H9 (cell line): Measurements from ENCODE around the gene CHST5. TPM values are rescaled to one million over a fixed set of nuclear protein-coding genes. Genes with fewer than 3 reads are reported as not detected.

Experiments
- DNase-seq: peaks from one replicate; pipeline ENCODE4 v3.0.0-alpha.2; 2017
- H2AFZ ChIP-seq: one replicate; pipeline ENCODE4 v1.6.1; 2013; ENCODE audit warnings: mild to moderate bottlenecking, low read length, control low read depth, moderate library complexity
- H2AK5ac ChIP-seq: 2 replicates; pipeline ENCODE4 v1.6.1; 2013; ENCODE audit warnings: low read length, control low read depth, mixed read lengths; ENCODE audit not compliant: insufficient read length
- H2BK120ac ChIP-seq: one replicate; pipeline ENCODE4 v1.6.1; 2013; ENCODE audit warnings: low read depth, mild to moderate bottlenecking, low read length, control low read depth, inconsistent platforms; ENCODE audit not compliant: poor library complexity, severe bottlenecking
- H2BK12ac ChIP-seq: 2 replicates; pipeline ENCODE4 v1.6.1; 2013; ENCODE audit warnings: low read length, control low read depth, mixed read lengths, low read depth; ENCODE audit not compliant: insufficient read length
- H2BK15ac ChIP-seq: 2 replicates; pipeline ENCODE4 v1.6.1; 2013; ENCODE audit warnings: low read depth, low read length, control low read depth
- H2BK20ac ChIP-seq: one replicate; pipeline ENCODE4 v1.6.1; 2013; ENCODE audit warnings: low read depth, mild to moderate bottlenecking, low read length, control low read depth, inconsistent platforms; ENCODE audit not compliant: poor library complexity, severe bottlenecking
- H2BK5ac ChIP-seq: 2 replicates; pipeline ENCODE4 v1.6.1; 2013; ENCODE audit warnings: low read length, control low read depth, mixed read lengths; ENCODE audit not compliant: insufficient read length
- H3K14ac ChIP-seq: 2 replicates; pipeline ENCODE4 v1.6.1; 2013; ENCODE audit warnings: low read length, control low read depth; ENCODE audit not compliant: insufficient read depth
- H3K18ac ChIP-seq: 2 replicates; pipeline ENCODE4 v1.6.1; 2013; ENCODE audit warnings: low read depth, mild to moderate bottlenecking, mixed read lengths, low read length, control low read depth; ENCODE audit not compliant: insufficient read length
- H3K23ac ChIP-seq: 2 replicates; pipeline ENCODE4 v1.6.1; 2013; ENCODE audit warnings: low read length, control low read depth, mixed read lengths, low read depth; ENCODE audit not compliant: insufficient read length
- H3K23me2 ChIP-seq: 2 replicates; pipeline ENCODE4 v1.6.1; 2013; ENCODE audit warnings: low read depth, mild to moderate bottlenecking, mixed read lengths, low read length, control low read depth; ENCODE audit not compliant: insufficient read length, poor library complexity, severe bottlenecking
- H3K27ac ChIP-seq: 2 replicates; pipeline ENCODE4 v1.5.1; 2013; ENCODE audit warnings: low read length, control low read depth, mixed read lengths, low read depth; ENCODE audit not compliant: insufficient read length
- H3K27me3 ChIP-seq: 2 replicates; pipeline ENCODE4 v1.6.1; 2013; ENCODE audit warnings: low read length, control low read depth, inconsistent platforms; ENCODE audit not compliant: insufficient read depth
- H3K4ac ChIP-seq: 2 replicates; pipeline ENCODE4 v1.6.1; 2013; ENCODE audit warnings: low read depth, mild to moderate bottlenecking, control low read depth, inconsistent platforms, low read length, moderate library complexity
- H3K4me1 ChIP-seq: 2 replicates; pipeline ENCODE4 v1.6.1; 2013; ENCODE audit warnings: low read length, control low read depth, inconsistent platforms; ENCODE audit not compliant: insufficient read depth
- H3K4me2 ChIP-seq: 2 replicates; pipeline ENCODE4 v1.6.1; 2013; ENCODE audit warnings: low read length, control low read depth, mixed read lengths; ENCODE audit not compliant: insufficient read length, insufficient read depth
- H3K56ac ChIP-seq: 2 replicates; pipeline ENCODE4 v1.6.1; 2013; ENCODE audit warnings: low read depth, mild to moderate bottlenecking, mixed read lengths, low read length, control low read depth; ENCODE audit not compliant: insufficient read length
- H3K79me1 ChIP-seq: 2 replicates; pipeline ENCODE4 v1.6.1; 2013; ENCODE audit warnings: low read depth, mild to moderate bottlenecking, moderate library complexity, low read length, control low read depth, inconsistent platforms; ENCODE audit not compliant: insufficient read depth, poor library complexity, severe bottlenecking
- H3K79me2 ChIP-seq: 2 replicates; pipeline ENCODE4 v1.6.1; 2013; ENCODE audit warnings: low read length, control low read depth, inconsistent platforms; ENCODE audit not compliant: insufficient read depth
- H3K9ac ChIP-seq: 2 replicates; pipeline ENCODE4 v1.6.1; 2013; ENCODE audit warnings: low read length, control low read depth, mixed read lengths; ENCODE audit not compliant: insufficient read length; ENCODE audit errors: extremely low read depth
- H3K9me3 ChIP-seq: one replicate; pipeline ENCODE4 v1.6.1; 2013; ENCODE audit warnings: low read depth, low read length, inconsistent platforms; ENCODE audit not compliant: control insufficient read depth
- H3T11ph ChIP-seq: one replicate; pipeline ENCODE4 v1.6.1; 2013; ENCODE audit warnings: mild to moderate bottlenecking, low read length, control low read depth, inconsistent platforms
- H4K20me1 ChIP-seq: one replicate; pipeline ENCODE4 v1.6.1; 2013; ENCODE audit not compliant: control insufficient read depth, insufficient read length, insufficient read depth
- H4K5ac ChIP-seq: 2 replicates; pipeline ENCODE4 v1.6.1; 2013; ENCODE audit warnings: low read depth, mild to moderate bottlenecking, mixed read lengths, low read length, control low read depth; ENCODE audit not compliant: insufficient read length
- H4K8ac ChIP-seq: replicated peaks from 2 replicates; pipeline ENCODE4 v1.6.1; 2013; ENCODE audit warnings: low read length, control low read depth, mixed read lengths, low read depth; ENCODE audit not compliant: insufficient read length
- H4K91ac ChIP-seq: 2 replicates; pipeline ENCODE4 v1.6.1; 2013; ENCODE audit warnings: low read depth, mild to moderate bottlenecking, moderate library complexity, mixed read lengths, low read length, control low read depth; ENCODE audit not compliant: insufficient read length
- H3K27ac Mint-ChIP-seq, 3 experiments: 2 replicates in 2 of 3; 3 replicates in 1 of 3; pipeline ENCODE4 v1.8.0; 2020 to 2021; ENCODE audit warnings: mixed read lengths in 3 of 3, mild to moderate bottlenecking in 1 of 3, moderate library complexity in 1 of 3
- H3K27me3 Mint-ChIP-seq: 2 replicates; pipeline ENCODE4 v1.8.0; 2021; ENCODE audit warnings: low read depth, mild to moderate bottlenecking, moderate library complexity, mixed read lengths
- H3K36me3 Mint-ChIP-seq, 3 experiments: 2 replicates in 2 of 3; 3 replicates in 1 of 3; pipeline ENCODE4 v1.8.0; 2020 to 2021; ENCODE audit warnings: low read depth in 3 of 3, mixed read lengths in 3 of 3; ENCODE audit not compliant: insufficient read depth in 1 of 3
- H3K4me1 Mint-ChIP-seq, 2 experiments: 2 replicates each; pipeline ENCODE4 v1.8.0; 2020; ENCODE audit warnings: mixed read lengths in 2 of 2
- H3K4me3 Mint-ChIP-seq, 2 experiments: 2 replicates in 1 of 2; 3 replicates in 1 of 2; pipeline ENCODE4 v1.8.0; 2020 to 2021; ENCODE audit warnings: mild to moderate bottlenecking in 2 of 2, mixed read lengths in 2 of 2, moderate library complexity in 1 of 2
- H3K9me3 Mint-ChIP-seq, 2 experiments: 2 replicates in 1 of 2; 3 replicates in 1 of 2; pipeline ENCODE4 v1.8.0; 2020; ENCODE audit warnings: mild to moderate bottlenecking in 2 of 2, mixed read lengths in 2 of 2, moderate library complexity in 1 of 2
- WGBS: extraction: QIAGEN DNeasy Blood & Tissue Kit; methylation state at CpG from one replicate; pipeline ENCODE4 v1.1.7; 2013; ENCODE audit warnings: missing lambda C conversion rate, low lambda C conversion rate, mixed read lengths; ENCODE audit not compliant: insufficient read length; ENCODE audit errors: extremely low coverage; 5-methylcytosine and 5-hydroxymethylcytosine counted together
- total RNA-seq: library from RNA; stranded (reverse); gene quantifications from 2 replicates; pipeline ENCODE4 v1.2.1, GENCODE V29; 2021
- TF ChIP-seq, protein P1 (sequence below): fragments of 200-600 bp; sonication (generic); conservative IDR thresholded peaks from 3 replicates; pipeline ENCODE4 v1.8.0; 2021; ENCODE audit warnings: antibody characterized with exemption, mild to moderate bottlenecking

Gene CHST5
- total RNA-seq, 1 experiment from 2014 or later = not detected

DNA sequence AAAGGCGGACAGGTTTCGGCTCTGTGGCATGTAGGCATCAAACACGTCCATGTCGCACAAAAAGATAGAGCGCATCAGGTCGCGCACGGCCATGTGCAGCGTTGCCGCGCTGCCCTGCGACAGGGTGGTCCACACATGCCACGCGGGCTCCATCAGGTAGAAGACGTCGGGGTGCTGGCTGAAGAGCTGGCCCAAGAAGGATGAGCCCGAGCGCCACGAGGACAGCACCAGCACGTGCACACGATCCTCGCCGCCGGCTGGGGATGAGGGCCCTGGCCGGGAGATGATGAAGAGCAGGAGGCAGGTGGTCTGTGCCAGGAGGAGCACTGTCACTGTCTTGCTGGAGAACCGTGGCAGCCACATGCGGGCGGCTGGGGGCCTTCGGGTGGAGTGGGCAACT lies 5.9 kb downstream of the CHST5 start:
- no peaks in the 10 kb centered on the region for H4K20me1 ChIP-seq
- no peak overlapping the region for H2BK5ac ChIP-seq
- Mint-ChIP-seq H3K27me3 (no peaks in the 10 kb centered on the region; the same call in 1 of the 2 replicates), H3K9me3 (no peaks in the 10 kb centered on the region; a peak in 1 of 5 replicates), H3K4me3 (no peak overlapping the region), H3K4me1 (peaks cover 9 to 12% of the 10 kb centered on the region in 2 experiments), H3K27ac (no peak overlapping the region), H3K36me3 (peaks cover 0 to 3% (median 0%) of the 10 kb centered on the region in 3 experiments; a peak in 1 of 7 replicates)
- no peak overlapping the region; the same call in 1 of the 2 replicates for H3K14ac ChIP-seq
- H3K79me2 ChIP-seq = no peaks in the 10 kb centered on the region
- no peak overlapping the region for H4K8ac ChIP-seq
- H2BK15ac ChIP-seq = no peak overlapping the region
- H2AK5ac ChIP-seq = no peak overlapping the region
- H3T11ph ChIP-seq = no peak overlapping the region
- H3K4me1 ChIP-seq = no peaks in the 10 kb centered on the region
- no peak overlapping the region for H2AFZ ChIP-seq
- TF ChIP-seq, protein P1, sequence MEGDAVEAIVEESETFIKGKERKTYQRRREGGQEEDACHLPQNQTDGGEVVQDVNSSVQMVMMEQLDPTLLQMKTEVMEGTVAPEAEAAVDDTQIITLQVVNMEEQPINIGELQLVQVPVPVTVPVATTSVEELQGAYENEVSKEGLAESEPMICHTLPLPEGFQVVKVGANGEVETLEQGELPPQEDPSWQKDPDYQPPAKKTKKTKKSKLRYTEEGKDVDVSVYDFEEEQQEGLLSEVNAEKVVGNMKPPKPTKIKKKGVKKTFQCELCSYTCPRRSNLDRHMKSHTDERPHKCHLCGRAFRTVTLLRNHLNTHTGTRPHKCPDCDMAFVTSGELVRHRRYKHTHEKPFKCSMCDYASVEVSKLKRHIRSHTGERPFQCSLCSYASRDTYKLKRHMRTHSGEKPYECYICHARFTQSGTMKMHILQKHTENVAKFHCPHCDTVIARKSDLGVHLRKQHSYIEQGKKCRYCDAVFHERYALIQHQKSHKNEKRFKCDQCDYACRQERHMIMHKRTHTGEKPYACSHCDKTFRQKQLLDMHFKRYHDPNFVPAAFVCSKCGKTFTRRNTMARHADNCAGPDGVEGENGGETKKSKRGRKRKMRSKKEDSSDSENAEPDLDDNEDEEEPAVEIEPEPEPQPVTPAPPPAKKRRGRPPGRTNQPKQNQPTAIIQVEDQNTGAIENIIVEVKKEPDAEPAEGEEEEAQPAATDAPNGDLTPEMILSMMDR = no peak
- H2BK20ac ChIP-seq = no peak overlapping the region
- no peak overlapping the region for H3K9ac ChIP-seq
- no peak overlapping the region for H3K18ac ChIP-seq
- DNase-seq = no peak
- H4K5ac ChIP-seq = no peak overlapping the region
- no peak overlapping the region for H4K91ac ChIP-seq
- no peak overlapping the region for H3K23ac ChIP-seq
- H3K4ac ChIP-seq = no peak overlapping the region
- H3K23me2 ChIP-seq = no peaks in the 10 kb centered on the region
- no peak overlapping the region for H2BK12ac ChIP-seq
- no peak overlapping the region for H3K56ac ChIP-seq
- H3K27ac ChIP-seq = no peak overlapping the region
- H3K27me3 ChIP-seq = no peaks in the 10 kb centered on the region
- H3K4me2 ChIP-seq = no peak overlapping the region
- H3K79me1 ChIP-seq = no peaks in the 10 kb centered on the region
- no CpG with 5 or more reads among the region's 29 CpGs for WGBS
- H3K9me3 ChIP-seq = no peaks in the 10 kb centered on the region
- no peak overlapping the region for H2BK120ac ChIP-seq
